Thyroid gland (tissue), 4 donors: ENCODE results near the gene ALAS1.

Source experiments
- POLR2A ChIP-seq, 2 donors: fragments of 450-650 bp; IDR thresholded peaks; one replicate each; pipeline ENCODE4 v1.6.1; 2017; ENCODE audit warnings: antibody characterized with exemption in 2 of 2, mild to moderate bottlenecking in 2 of 2, moderate library complexity in 1 of 2
- TF ChIP-seq, protein P1 (sequence below), 6 experiments: fragments of 200-600 bp in 3 of 6; fragments of 450-650 bp in 3 of 6; sonication (generic) in 3 of 6; IDR thresholded peaks; one replicate each; pipeline ENCODE4 v1.5.1; 2016 to 2019; ENCODE audit warnings: antibody characterized with exemption in 6 of 6, mild to moderate bottlenecking in 2 of 6, inconsistent platforms in 1 of 6, moderate library complexity in 1 of 6

- TF ChIP-seq, protein P1, sequence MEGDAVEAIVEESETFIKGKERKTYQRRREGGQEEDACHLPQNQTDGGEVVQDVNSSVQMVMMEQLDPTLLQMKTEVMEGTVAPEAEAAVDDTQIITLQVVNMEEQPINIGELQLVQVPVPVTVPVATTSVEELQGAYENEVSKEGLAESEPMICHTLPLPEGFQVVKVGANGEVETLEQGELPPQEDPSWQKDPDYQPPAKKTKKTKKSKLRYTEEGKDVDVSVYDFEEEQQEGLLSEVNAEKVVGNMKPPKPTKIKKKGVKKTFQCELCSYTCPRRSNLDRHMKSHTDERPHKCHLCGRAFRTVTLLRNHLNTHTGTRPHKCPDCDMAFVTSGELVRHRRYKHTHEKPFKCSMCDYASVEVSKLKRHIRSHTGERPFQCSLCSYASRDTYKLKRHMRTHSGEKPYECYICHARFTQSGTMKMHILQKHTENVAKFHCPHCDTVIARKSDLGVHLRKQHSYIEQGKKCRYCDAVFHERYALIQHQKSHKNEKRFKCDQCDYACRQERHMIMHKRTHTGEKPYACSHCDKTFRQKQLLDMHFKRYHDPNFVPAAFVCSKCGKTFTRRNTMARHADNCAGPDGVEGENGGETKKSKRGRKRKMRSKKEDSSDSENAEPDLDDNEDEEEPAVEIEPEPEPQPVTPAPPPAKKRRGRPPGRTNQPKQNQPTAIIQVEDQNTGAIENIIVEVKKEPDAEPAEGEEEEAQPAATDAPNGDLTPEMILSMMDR (IDR thresholded peaks at IDR 0.05), result no peak
- TF ChIP-seq POLR2A (IDR thresholded peaks at IDR 0.05), result no peak
These were observed 30.3 kb downstream of the ALAS1 start for GRCh38 chr3:52228266-52228665.
